GM12801 (cell line): ENCODE data around the gene KCTD7.

ENCODE experiments used
- CTCF ChIP-seq: IDR thresholded peaks from one replicate; pipeline ENCODE4 v1.5.1; 2011; ENCODE audit warnings: control low read depth; ENCODE audit not compliant: insufficient read length; ENCODE audit errors: extremely low read depth

KCTD7 gene

GRCh38 chr7:66630531-66630930, 1.9 kb downstream of the KCTD7 start:
- no peak for TF ChIP-seq CTCF

GRCh38 chr7:66631471-66631870, 2.8 kb downstream of the KCTD7 start:
- no peak for TF ChIP-seq CTCF

- no peak for TF ChIP-seq CTCF
Measured at GRCh38 chr7:66634816-66635215, 6.1 kb downstream of the KCTD7 start.

- TF ChIP-seq CTCF = no peak
Measured at GRCh38 chr7:66638309-66639099, 9.8 kb downstream of the KCTD7 start.

- no peak for TF ChIP-seq CTCF
Measured at GRCh38 chr7:66639773-66640172, 11.1 kb downstream of the KCTD7 start.

- no peak for TF ChIP-seq CTCF
Measured at GRCh38 chr7:66640802-66641525, 12.3 kb downstream of the KCTD7 start.

- no peak for TF ChIP-seq CTCF
Measured at GRCh38 chr7:66641526-66641871, 12.8 kb downstream of the KCTD7 start.
